Vagina (tissue), 2 donors: ENCODE measurements around the gene RNF44. TPM values are rescaled to one million over a fixed set of nuclear protein-coding genes. Genes with fewer than 3 reads are reported as not detected.
"Not testable (repeated sequence)": the region's sequence is repeated elsewhere in the genome, so short reads cannot be mapped to it uniquely, and the experiment has no call there.

Experiments used
- DNase-seq, 2 donors: peaks; one replicate each; pipeline ENCODE4 v3.0.0-alpha.2; 2017; ENCODE audit errors: extremely low spot score in 2 of 2
- H3K27ac ChIP-seq: fragments of 200-600 bp; sonication (generic); one replicate; pipeline ENCODE4 v1.5.1; 2019
- H3K27me3 ChIP-seq: fragments of 200-600 bp; sonication (generic); one replicate; pipeline ENCODE4 v1.5.1; 2019
- H3K36me3 ChIP-seq, 2 donors: fragments of 200-600 bp; sonication (generic); one replicate each; pipeline ENCODE4 v1.5.1; 2017 to 2019
- H3K4me1 ChIP-seq: fragments of 200-600 bp; sonication (generic); one replicate; pipeline ENCODE4 v1.5.1; 2019
- H3K4me3 ChIP-seq, 2 donors: fragments of 200-600 bp; sonication (generic); 1 replicate in 1 of 2; 2 replicates in 1 of 2; pipeline ENCODE4 v1.5.1; 2016 to 2019
- H3K9me3 ChIP-seq: fragments of 200-600 bp; sonication (generic); one replicate; pipeline ENCODE4 v1.5.1; 2019
- POLR2A ChIP-seq, 2 donors: fragments of 450-650 bp; IDR thresholded peaks; one replicate each; pipeline ENCODE4 v1.6.1; 2017; ENCODE audit warnings: antibody characterized with exemption in 2 of 2, mild to moderate bottlenecking in 2 of 2, moderate library complexity in 2 of 2
- POLR2AphosphoS5 ChIP-seq, 2 donors: sonication (generic); formaldehyde crosslinking; IDR thresholded peaks; one replicate each; pipeline ENCODE4 v1.9.0; 2017; ENCODE audit warnings: antibody characterized with exemption in 2 of 2, mild to moderate bottlenecking in 2 of 2, low read depth in 1 of 2; ENCODE audit not compliant: insufficient read depth in 1 of 2
- intact Hi-C: fragments of 100-400 bp; cut with DNase I; formaldehyde crosslinking; loops from one replicate; pipeline ENCODE4 v1.15.1; 2023
- total RNA-seq: library from RNA; depleted of rRNA; stranded (reverse); fragments of >200 nt; gene quantifications from one replicate; pipeline ENCODE4 v1.2.3, GENCODE V29; 2016
- TF ChIP-seq, protein P1 (sequence below), 3 experiments: fragments of 450-650 bp in 2 of 3; fragments of 200-600 bp in 1 of 3; sonication (generic) in 1 of 3; IDR thresholded peaks; one replicate each; pipeline ENCODE4 v1.5.1; 2017 to 2019; ENCODE audit warnings: antibody characterized with exemption in 3 of 3, mild to moderate bottlenecking in 2 of 3, moderate library complexity in 2 of 3

The RNF44 gene
- total RNA-seq, 1 donor from 2014 or later, result 24.6 TPM

DNA sequence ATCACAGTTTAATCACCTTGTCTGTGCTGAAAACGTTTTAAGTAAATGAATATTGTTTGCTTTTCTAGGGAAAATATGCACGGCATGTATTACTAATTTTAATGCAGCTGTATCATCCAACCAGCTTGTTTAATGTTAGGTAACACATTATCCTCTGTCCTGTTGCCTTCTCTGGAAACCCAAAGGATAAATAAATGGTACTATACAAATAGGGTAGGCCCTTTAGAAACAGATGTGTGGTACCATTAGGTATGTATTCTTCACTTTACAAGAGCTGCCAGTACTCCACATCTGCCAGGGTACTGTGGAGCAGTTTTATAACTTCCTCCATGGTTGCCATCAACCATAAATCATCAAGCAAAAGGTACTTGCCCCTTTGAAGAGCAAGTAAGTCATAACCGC lies 46.1 kb downstream of the RNF44 start:
- Histone ChIP-seq H3K9me3 (no peaks in the 10 kb centered on the region), H3K4me3 (no peak overlapping the region), H3K4me1 (peaks cover 13% of the 10 kb centered on the region), H3K27ac (no peak overlapping the region), H3K36me3 (peaks cover 0 to 68% of the 10 kb centered on the region in 2 donors), H3K27me3 (no peaks in the 10 kb centered on the region)
- intact Hi-C loops, result no loop called here
- TF ChIP-seq POLR2AphosphoS5 (IDR thresholded peaks at IDR 0.05; ENCODE audit: insufficient read depth in 1 of 2, low read depth in 1 of 2) (no peak), POLR2A (IDR thresholded peaks at IDR 0.05) (no peak)
- TF ChIP-seq, protein P1, sequence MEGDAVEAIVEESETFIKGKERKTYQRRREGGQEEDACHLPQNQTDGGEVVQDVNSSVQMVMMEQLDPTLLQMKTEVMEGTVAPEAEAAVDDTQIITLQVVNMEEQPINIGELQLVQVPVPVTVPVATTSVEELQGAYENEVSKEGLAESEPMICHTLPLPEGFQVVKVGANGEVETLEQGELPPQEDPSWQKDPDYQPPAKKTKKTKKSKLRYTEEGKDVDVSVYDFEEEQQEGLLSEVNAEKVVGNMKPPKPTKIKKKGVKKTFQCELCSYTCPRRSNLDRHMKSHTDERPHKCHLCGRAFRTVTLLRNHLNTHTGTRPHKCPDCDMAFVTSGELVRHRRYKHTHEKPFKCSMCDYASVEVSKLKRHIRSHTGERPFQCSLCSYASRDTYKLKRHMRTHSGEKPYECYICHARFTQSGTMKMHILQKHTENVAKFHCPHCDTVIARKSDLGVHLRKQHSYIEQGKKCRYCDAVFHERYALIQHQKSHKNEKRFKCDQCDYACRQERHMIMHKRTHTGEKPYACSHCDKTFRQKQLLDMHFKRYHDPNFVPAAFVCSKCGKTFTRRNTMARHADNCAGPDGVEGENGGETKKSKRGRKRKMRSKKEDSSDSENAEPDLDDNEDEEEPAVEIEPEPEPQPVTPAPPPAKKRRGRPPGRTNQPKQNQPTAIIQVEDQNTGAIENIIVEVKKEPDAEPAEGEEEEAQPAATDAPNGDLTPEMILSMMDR (IDR thresholded peaks at IDR 0.05), result no peak
- no peak for DNase-seq

DNA sequence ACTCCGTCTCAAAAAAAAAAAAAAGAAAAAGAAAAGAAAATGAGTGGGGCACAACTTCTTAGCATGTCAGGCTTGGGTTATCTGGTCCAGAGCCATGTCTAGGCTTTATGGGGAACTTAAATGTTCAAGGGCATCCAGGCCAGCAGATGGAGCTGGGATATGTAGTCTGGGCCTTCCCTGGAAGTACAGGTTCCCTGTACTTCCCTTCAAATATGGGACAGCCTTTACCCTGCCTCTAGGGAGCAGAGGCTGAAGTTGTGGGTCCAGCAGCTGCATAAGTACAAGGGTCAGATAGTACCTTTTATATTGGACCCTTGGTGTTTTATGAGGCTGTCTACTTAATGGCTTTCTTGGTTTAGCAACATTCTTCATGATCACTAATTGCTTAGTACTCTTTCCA lies 46.9 kb downstream of the RNF44 start:
- H3K36me3 ChIP-seq, result peaks cover 0 to 67% of the 10 kb centered on the region in 2 donors
- intact Hi-C loops, result no loop called here
- TF ChIP-seq POLR2AphosphoS5 (IDR thresholded peaks at IDR 0.05; ENCODE audit: insufficient read depth in 1 of 2, low read depth in 1 of 2) (no peak), POLR2A (IDR thresholded peaks at IDR 0.05) (no peak)
- TF ChIP-seq, protein P1 (IDR thresholded peaks at IDR 0.05), result no peak
- H3K27me3 ChIP-seq, result no peaks in the 10 kb centered on the region
- no peak for DNase-seq
- H3K4me3 ChIP-seq, result no peak overlapping the region
- no peaks in the 10 kb centered on the region for H3K9me3 ChIP-seq
- H3K4me1 ChIP-seq, result peaks cover 13% of the 10 kb centered on the region
- H3K27ac ChIP-seq, result no peak overlapping the region

DNA sequence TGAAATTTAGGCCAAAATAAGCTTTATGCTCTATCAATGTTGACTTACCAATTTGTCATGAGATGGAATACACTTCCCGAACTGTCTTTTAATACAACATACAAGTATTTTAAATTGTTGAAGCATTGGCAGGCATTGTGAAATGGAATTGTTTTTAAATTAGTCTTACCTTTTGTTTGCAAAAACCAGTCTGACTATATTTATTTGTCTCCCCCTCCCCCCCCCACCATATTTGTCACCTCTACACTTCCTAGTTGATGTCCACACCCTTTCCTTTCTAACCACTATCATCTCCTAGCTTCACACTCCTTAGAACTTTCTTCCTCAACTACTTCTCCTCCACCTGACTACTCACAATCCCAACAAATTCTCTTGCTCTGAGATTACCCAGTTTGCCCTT lies 48.1 kb downstream of the RNF44 start:
- no peak overlapping the region for H3K4me3 ChIP-seq
- no peak overlapping the region for H3K27ac ChIP-seq
- no peaks in the 10 kb centered on the region for H3K9me3 ChIP-seq
- no peak for TF ChIP-seq POLR2A (IDR thresholded peaks at IDR 0.05)
- TF ChIP-seq, protein P1 (IDR thresholded peaks at IDR 0.05), result no peak
- H3K27me3 ChIP-seq, result no peaks in the 10 kb centered on the region
- peaks cover 13% of the 10 kb centered on the region for H3K4me1 ChIP-seq
- intact Hi-C loops, result no loop called here
- H3K36me3 ChIP-seq, result peaks cover 0 to 55% of the 10 kb centered on the region in 2 donors
- DNase-seq, result no peak

DNA sequence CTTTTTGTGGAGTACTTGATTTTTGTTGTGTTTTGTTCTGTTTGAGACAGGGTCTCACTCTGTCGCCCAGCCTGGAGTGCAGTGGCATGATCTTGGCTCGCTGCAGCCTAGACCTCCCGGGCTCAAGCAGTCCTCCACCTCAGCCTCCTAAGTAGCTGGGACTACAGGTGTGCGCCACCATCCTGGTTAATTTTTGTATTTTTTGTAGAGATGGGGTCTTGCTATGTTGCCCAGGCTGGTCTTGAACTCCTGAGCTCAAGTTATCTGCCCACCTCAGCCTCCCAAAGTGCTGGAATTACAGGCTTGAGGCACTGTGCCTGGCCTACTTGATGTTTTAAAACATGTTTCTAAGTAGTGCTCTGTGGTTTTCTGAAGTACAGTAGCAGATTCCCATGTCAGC lies 50.0 kb downstream of the RNF44 start:
- H3K27ac ChIP-seq, DNase-seq, H3K27me3 ChIP-seq, H3K4me3 ChIP-seq, H3K4me1 ChIP-seq, H3K9me3 ChIP-seq, intact Hi-C loops: not testable (repeated sequence)
- H3K36me3 ChIP-seq, result peaks cover 0 to 48% of the 10 kb centered on the region in 2 donors

DNA sequence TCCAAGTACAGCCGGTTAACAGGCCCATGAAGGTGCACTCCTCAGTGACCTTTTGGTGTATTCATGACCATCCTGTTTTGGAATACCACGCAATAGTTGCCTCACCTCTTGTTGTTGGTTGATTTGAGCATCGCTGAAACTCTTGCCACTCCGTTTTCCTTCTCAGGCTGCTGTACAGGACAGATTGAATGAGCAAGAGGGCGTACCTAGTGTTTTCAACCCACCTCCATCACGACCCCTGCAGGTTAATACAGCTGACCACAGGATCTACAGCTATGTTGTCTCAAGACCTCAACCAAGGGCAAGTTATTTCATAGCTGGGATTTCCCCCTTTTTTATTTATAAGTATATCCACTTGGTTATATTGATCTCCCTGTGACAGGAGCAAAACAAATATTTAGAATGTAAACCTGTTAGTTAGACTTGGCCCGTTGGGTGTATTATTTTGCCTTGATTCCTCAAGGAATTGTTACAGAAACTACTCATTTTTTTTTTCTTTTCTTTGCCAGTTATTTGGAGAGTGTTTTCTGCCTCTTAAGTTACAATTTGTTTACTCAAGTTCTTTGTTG lies 50.9 kb downstream of the RNF44 start:
- no peaks in the 10 kb centered on the region for H3K4me1 ChIP-seq
- H3K9me3 ChIP-seq, result no peaks in the 10 kb centered on the region
- no peak for DNase-seq
- intact Hi-C loops, result no loop called here
- H3K4me3 ChIP-seq, result no peak overlapping the region
- H3K27me3 ChIP-seq, result no peaks in the 10 kb centered on the region
- peaks cover 0 to 42% of the 10 kb centered on the region in 2 donors for H3K36me3 ChIP-seq
- no peak overlapping the region for H3K27ac ChIP-seq
- TF ChIP-seq POLR2AphosphoS5 (IDR thresholded peaks at IDR 0.05; ENCODE audit: insufficient read depth in 1 of 2, low read depth in 1 of 2), result no peak
- TF ChIP-seq, protein P1 (IDR thresholded peaks at IDR 0.05), result no peak
